CD8-positive, alpha-beta memory T cell (primary cell): ENCODE data around the gene IGF2. TPM values are rescaled to one million over a fixed set of nuclear protein-coding genes. Genes with fewer than 3 reads are reported as not detected.

ENCODE experiments used
- CTCF ChIA-PET: fragments of 350-600 bp; sonication (Branson Sonifier 250); formaldehyde crosslinking; loops from one replicate; lab custom pipeline; 2021; ENCODE audit warnings: antibody characterized with exemption; lab: Charles Lee
- POLR2A ChIA-PET: fragments of 350-600 bp; sonication (Branson Sonifier 250); formaldehyde crosslinking; loops from one replicate; lab custom pipeline; 2021; ENCODE audit warnings: antibody characterized with exemption; lab: Charles Lee
- DNase-seq, 5 donors: peaks; one replicate each; pipeline versions ENCODE4 v3.0.0 to v3.0.0-alpha.2; 2020 to 2022; ENCODE audit warnings: mixed read lengths in 1 of 5
- H3K27ac ChIP-seq: one replicate; pipeline ENCODE4 v1.7.0; 2013; ENCODE audit warnings: low read depth, mild to moderate bottlenecking, low read length, moderate library complexity
- H3K27me3 ChIP-seq: 2 replicates; pipeline ENCODE4 v1.7.0; 2013; ENCODE audit warnings: low read length, mild to moderate bottlenecking; ENCODE audit not compliant: insufficient read depth, poor library complexity, severe bottlenecking
- H3K36me3 ChIP-seq: 2 replicates; pipeline ENCODE4 v1.7.0; 2013; ENCODE audit warnings: mild to moderate bottlenecking, low read length, moderate library complexity; ENCODE audit not compliant: insufficient read depth
- H3K4me1 ChIP-seq: 2 replicates; pipeline ENCODE4 v1.7.0; 2013; ENCODE audit warnings: mild to moderate bottlenecking, low read length, moderate library complexity; ENCODE audit not compliant: insufficient read depth
- H3K4me3 ChIP-seq: 2 replicates; pipeline ENCODE4 v1.7.0; 2013; ENCODE audit warnings: mild to moderate bottlenecking, low read length
- H3K9me3 ChIP-seq: 2 replicates; pipeline ENCODE4 v1.7.0; 2013; ENCODE audit warnings: mild to moderate bottlenecking, low read length
- H3K27ac Mint-ChIP-seq, 8 donors: one replicate each; pipeline ENCODE4 v1.8.0; 2020 to 2021; ENCODE audit warnings: mixed read lengths in 8 of 8, mild to moderate bottlenecking in 6 of 8, inconsistent platforms in 3 of 8, moderate library complexity in 3 of 8
- H3K27me3 Mint-ChIP-seq, 2 donors: one replicate each; pipeline ENCODE4 v1.8.0; 2020 to 2021; ENCODE audit warnings: mixed read lengths in 2 of 2, mild to moderate bottlenecking in 1 of 2, moderate library complexity in 1 of 2
- H3K36me3 Mint-ChIP-seq, 3 donors: one replicate each; pipeline ENCODE4 v1.8.0; 2020 to 2021; ENCODE audit warnings: mixed read lengths in 3 of 3, inconsistent platforms in 1 of 3, mild to moderate bottlenecking in 1 of 3
- H3K4me1 Mint-ChIP-seq, 3 donors: one replicate each; pipeline ENCODE4 v1.8.0; 2020 to 2021; ENCODE audit warnings: mixed read lengths in 3 of 3, inconsistent platforms in 1 of 3, mild to moderate bottlenecking in 1 of 3
- H3K4me3 Mint-ChIP-seq, 7 donors: one replicate each; pipeline ENCODE4 v1.8.0; 2020 to 2021; ENCODE audit warnings: mixed read lengths in 7 of 7, mild to moderate bottlenecking in 6 of 7, moderate library complexity in 4 of 7, inconsistent platforms in 2 of 7
- H3K9me3 Mint-ChIP-seq, 5 donors: one replicate each; pipeline ENCODE4 v1.8.0; 2020 to 2022; ENCODE audit warnings: mixed read lengths in 5 of 5, mild to moderate bottlenecking in 3 of 5, moderate library complexity in 2 of 5, inconsistent platforms in 1 of 5
- polyA plus RNA-seq: library from polyadenylated mRNA; unstranded; fragments of 300-500 nt; fragmentation: Illumina TruSeq; gene quantifications from one replicate; pipeline ENCODE4 v1.2.3, GENCODE V29; 2021
- total RNA-seq, 2 experiments: library from RNA; stranded (reverse); gene quantifications; one replicate each; pipeline ENCODE4 v1.2.3, GENCODE V29; 2021

Gene IGF2
- total and polyA plus RNA-seq, 3 experiments from 2014 or later = 3.3 to 3.5 TPM; not detected in 1

DNA sequence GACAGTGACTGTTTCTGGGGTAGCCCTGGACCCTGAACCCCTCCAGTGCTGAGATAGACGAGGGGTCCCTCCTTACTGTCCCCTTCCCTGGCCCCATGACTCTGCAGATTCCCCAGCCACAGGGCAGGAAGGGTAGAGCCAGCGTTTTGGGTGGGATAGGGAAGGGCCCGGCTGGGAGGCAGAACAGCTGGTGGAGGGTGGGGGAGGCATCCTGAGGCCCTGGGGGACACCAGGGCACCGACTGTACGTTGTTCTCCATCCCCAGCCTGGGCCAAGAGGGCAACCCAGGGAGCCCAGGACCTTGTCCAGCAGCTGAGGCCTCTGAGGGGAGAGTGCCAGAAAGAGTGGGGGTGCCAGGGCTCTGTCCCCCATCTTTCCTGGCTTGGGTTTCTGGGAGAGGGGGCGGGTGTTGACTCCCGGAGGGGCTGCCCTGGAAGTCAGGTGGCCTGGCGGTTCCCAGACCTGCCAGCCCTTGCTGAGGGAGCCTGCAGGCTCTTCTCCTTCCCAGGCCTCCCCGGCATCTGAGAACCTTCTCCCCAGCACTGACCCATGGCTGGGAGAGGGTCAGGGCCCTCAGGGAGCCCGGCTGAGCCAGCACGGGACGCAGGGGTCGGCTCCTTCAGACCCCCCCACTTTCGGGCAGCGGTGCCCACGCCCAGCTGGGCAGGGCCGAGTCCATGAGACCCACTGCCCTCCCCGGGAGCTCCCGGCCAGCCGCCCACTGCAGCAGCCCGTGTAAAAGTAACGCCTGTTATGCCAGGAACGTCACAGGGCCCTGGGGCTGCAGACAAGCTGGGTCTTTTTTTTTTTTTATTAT is 30.3 kb downstream of the IGF2 start:
- Histone ChIP-seq H3K4me1 (no peaks in the 10 kb centered on the region), H3K9me3 (no peaks in the 10 kb centered on the region), H3K36me3 (no peaks in the 10 kb centered on the region), H3K27ac (no peak overlapping the region), H3K27me3 (no peaks in the 10 kb centered on the region), H3K4me3 (no peak overlapping the region)
- CTCF ChIA-PET = interaction anchor here (1.2 kb wide), 1 partner anchor 43 kb away, joined by 4 read pairs; no protein-coding TSS in a partner anchor
- Mint-ChIP-seq H3K27ac (no peak overlapping the region), H3K4me3 (no peak overlapping the region), H3K9me3 (no peaks in the 10 kb centered on the region), H3K4me1 (no peaks in the 10 kb centered on the region), H3K27me3 (peaks cover 10 to 15% of the 10 kb centered on the region in 2 donors), H3K36me3 (no peaks in the 10 kb centered on the region)
- POLR2A ChIA-PET = no interaction called here
- DNase-seq = peak in 1 of 5 donors; percentile 30

DNA sequence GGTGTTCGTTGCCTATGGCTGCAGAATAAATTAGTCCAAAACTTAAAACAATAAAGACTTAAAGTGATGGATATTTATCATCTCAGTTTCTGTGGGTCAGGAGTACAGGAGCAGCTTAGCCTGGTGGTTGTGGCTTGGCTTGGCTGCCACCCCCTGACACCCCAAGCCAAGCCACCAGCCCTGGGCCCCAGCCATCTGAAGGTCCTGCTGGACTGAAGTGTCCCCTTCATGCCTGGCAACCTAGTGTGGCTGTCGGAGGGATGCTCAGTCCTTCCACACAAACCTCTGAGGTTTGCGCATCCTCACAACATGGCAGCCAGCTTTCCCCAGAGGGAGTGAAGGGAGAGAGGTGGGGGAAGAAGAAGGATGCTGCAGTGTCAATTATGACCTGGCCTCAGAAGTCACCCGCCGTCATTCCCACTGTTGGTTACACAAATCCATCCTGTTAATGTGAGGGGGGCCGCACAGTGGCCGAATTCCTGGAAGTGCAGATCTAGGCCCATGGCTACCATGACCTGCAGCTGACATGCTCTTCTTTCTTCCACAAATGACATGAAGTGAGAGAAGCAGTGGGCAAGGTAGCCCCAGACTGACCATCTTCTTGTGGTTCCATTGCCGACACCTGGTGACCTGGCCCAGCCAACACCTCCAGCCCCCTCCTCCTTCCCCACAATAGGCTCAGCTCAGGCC is 31.1 kb downstream of the IGF2 start:
- Histone ChIP-seq H3K27me3 (no peaks in the 10 kb centered on the region), H3K4me3 (no peak overlapping the region), H3K27ac (no peak overlapping the region), H3K9me3 (no peaks in the 10 kb centered on the region), H3K4me1 (no peaks in the 10 kb centered on the region), H3K36me3 (no peaks in the 10 kb centered on the region)
- H3K36me3 Mint-ChIP-seq = no peaks in the 10 kb centered on the region
- DNase-seq = peak in 1 of 5 donors; percentile 4
- ChIA-PET CTCF (no interaction called here), POLR2A (no interaction called here)
- H3K27ac Mint-ChIP-seq = no peak overlapping the region
- H3K27me3 Mint-ChIP-seq = peaks cover 10 to 15% of the 10 kb centered on the region in 2 donors
- no peaks in the 10 kb centered on the region for H3K9me3 Mint-ChIP-seq
- no peaks in the 10 kb centered on the region for H3K4me1 Mint-ChIP-seq
- H3K4me3 Mint-ChIP-seq = no peak overlapping the region

DNA sequence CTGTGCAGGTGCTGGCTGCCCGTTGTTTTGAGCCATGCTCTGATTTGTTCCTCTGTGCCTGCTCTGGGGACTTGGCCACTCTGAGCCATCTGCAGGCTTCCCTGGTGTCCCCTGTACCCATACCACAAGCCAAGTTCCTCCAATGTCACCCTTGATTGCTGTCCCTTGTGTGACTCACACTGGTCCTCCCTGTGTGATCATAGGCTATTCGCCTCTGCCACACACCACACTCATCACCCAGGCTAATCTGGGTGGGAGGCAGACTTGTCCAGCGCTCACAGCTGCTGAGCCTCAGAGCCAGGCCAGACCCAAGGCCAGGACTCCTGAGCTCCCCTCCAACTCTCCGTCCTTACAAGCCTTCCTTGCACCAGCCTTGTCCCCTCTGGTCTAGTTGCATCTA is 31.7 kb downstream of the IGF2 start:
- no peaks in the 10 kb centered on the region for H3K4me1 ChIP-seq
- H3K9me3 Mint-ChIP-seq = no peaks in the 10 kb centered on the region
- H3K4me3 Mint-ChIP-seq = no peak overlapping the region
- no peaks in the 10 kb centered on the region for H3K36me3 Mint-ChIP-seq
- H3K27ac ChIP-seq = no peak overlapping the region
- no peaks in the 10 kb centered on the region for H3K36me3 ChIP-seq
- DNase-seq = peak in 1 of 5 donors; percentile 21
- POLR2A ChIA-PET = no interaction called here
- CTCF ChIA-PET = no interaction called here
- no peak overlapping the region for H3K4me3 ChIP-seq
- H3K27me3 ChIP-seq = no peaks in the 10 kb centered on the region
- H3K27me3 Mint-ChIP-seq = peaks cover 10 to 15% of the 10 kb centered on the region in 2 donors
- no peaks in the 10 kb centered on the region for H3K9me3 ChIP-seq
- no peak overlapping the region for H3K27ac Mint-ChIP-seq
- H3K4me1 Mint-ChIP-seq = no peaks in the 10 kb centered on the region

DNA sequence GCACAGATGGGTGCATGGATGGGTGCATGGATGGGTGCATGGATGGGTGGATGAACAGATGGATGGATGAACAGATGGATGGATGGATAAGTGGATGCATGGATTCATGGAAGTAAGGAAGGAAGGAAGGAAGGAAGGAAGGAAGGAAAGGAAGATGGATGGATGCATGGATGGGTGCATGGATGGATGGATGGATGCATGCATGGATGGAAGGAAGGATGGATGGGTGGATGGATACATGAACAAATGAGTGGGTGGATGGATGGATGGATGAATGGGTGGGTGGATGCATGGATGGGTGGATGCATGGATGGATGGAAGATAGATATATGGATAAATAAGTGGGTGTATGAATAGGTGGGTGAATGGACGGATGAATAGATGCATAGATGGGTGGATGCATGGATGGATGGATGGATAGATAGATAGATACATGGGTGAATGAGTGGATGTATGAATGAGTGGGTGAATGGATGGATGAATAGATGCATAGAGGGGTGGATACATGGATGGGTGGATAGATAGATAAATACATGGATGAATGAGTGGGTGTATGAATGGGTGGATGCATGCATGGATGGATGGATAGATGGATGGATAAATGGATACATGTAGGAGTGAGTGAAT is 32.5 kb downstream of the IGF2 start:
- H3K4me1 Mint-ChIP-seq = no peaks in the 10 kb centered on the region
- ChIA-PET POLR2A (no interaction called here), CTCF (no interaction called here)
- H3K9me3 ChIP-seq = no peaks in the 10 kb centered on the region
- no peak overlapping the region for H3K27ac Mint-ChIP-seq
- H3K27me3 ChIP-seq = no peaks in the 10 kb centered on the region
- H3K27me3 Mint-ChIP-seq = peaks cover 12 to 15% of the 10 kb centered on the region in 2 donors
- H3K4me3 ChIP-seq = no peak overlapping the region
- no peak overlapping the region for H3K4me3 Mint-ChIP-seq
- no peaks in the 10 kb centered on the region for H3K36me3 ChIP-seq
- no peaks in the 10 kb centered on the region for H3K36me3 Mint-ChIP-seq
- no peak for DNase-seq
- H3K9me3 Mint-ChIP-seq = no peaks in the 10 kb centered on the region
- no peaks in the 10 kb centered on the region for H3K4me1 ChIP-seq
- no peak overlapping the region for H3K27ac ChIP-seq

DNA sequence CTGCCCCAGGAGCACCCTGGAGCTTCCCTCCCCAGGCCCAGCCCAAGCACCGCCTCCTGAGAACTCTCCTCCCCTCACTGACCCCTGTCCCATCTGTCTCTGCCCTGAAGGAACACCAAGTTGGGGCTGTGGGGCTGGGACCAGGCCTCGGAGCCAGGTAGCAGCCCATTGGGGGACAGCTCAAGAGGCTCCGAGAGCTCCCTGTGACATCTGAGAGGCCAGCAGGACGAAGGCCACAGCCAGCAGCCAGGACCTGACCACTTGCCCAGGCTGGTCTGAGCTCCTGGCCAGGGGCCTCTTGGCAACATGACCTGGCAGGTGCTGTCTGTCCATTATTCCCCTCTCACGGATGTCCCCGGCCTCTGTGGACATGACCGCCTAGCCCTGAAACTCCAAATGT is 33.7 kb downstream of the IGF2 start:
- no peak overlapping the region for H3K27ac Mint-ChIP-seq
- POLR2A ChIA-PET = no interaction called here

DNA sequence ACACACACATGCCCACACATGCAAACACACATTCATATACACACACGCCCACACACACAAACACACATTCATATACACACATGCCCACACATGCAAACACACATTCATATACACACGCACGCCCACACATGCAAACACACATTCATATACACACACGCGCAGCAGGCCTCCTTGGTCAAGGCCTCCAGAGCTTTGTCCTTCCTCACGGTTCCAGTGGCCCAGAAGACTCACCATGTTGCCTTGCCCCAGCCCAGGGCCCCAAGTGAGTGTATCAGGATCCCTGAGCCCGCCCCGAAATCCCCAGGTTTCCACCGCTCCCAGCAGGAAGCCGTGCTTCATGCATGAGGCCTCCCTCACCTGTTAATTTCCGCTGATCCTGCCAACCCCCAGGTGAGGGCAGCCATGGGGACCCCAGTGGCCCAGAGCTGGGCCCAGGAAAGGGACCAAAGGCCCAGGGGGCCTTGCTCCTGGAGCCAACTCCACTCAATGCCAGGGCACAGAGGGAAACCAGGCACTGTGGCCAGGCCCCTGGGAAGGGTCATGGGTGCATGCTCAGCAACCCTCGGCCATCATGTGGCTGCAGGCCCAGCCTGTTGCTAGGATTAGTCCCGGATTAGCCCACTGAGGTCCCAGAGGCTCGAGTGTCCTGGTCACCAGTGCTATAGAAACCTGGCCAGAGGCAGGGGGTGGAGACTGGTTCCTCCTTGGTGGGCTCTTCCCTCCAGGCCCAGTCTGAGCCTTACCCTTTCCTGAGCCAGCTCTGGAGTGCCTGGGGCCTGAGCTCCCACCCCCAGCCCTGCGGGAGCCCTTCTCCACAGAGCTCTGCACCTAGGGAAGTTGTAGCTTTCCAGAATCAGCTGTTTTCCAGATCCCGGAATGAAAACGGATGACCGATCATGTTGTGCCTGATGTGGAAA is 34.4 kb downstream of the IGF2 start:
- Histone ChIP-seq H3K36me3 (no peaks in the 10 kb centered on the region), H3K4me1 (no peaks in the 10 kb centered on the region), H3K4me3 (no peak overlapping the region), H3K9me3 (no peaks in the 10 kb centered on the region), H3K27me3 (no peaks in the 10 kb centered on the region), H3K27ac (no peak overlapping the region)
- ChIA-PET CTCF (no interaction called here), POLR2A (no interaction called here)
- Mint-ChIP-seq H3K4me3 (no peak overlapping the region), H3K27ac (no peak overlapping the region), H3K36me3 (no peaks in the 10 kb centered on the region), H3K27me3 (peaks cover 6 to 18% of the 10 kb centered on the region in 2 donors), H3K4me1 (peaks cover 0 to 4% (median 0%) of the 10 kb centered on the region in 3 donors), H3K9me3 (no peaks in the 10 kb centered on the region)
- peak in 1 of 5 donors; percentile 27 for DNase-seq

More for the DNA sequence above, 33.7 kb downstream of the IGF2 start:
- DNase-seq = peak in 1 of 5 donors; percentile 26
- Histone ChIP-seq H3K36me3 (no peaks in the 10 kb centered on the region), H3K27ac (no peak overlapping the region), H3K9me3 (no peaks in the 10 kb centered on the region), H3K4me1 (no peaks in the 10 kb centered on the region), H3K27me3 (no peaks in the 10 kb centered on the region), H3K4me3 (no peak overlapping the region)
- CTCF ChIA-PET = no interaction called here
- no peaks in the 10 kb centered on the region for H3K36me3 Mint-ChIP-seq
- H3K9me3 Mint-ChIP-seq = no peaks in the 10 kb centered on the region
- H3K4me3 Mint-ChIP-seq = no peak overlapping the region
- H3K4me1 Mint-ChIP-seq = no peaks in the 10 kb centered on the region
- peaks cover 6 to 20% of the 10 kb centered on the region in 2 donors for H3K27me3 Mint-ChIP-seq

DNA sequence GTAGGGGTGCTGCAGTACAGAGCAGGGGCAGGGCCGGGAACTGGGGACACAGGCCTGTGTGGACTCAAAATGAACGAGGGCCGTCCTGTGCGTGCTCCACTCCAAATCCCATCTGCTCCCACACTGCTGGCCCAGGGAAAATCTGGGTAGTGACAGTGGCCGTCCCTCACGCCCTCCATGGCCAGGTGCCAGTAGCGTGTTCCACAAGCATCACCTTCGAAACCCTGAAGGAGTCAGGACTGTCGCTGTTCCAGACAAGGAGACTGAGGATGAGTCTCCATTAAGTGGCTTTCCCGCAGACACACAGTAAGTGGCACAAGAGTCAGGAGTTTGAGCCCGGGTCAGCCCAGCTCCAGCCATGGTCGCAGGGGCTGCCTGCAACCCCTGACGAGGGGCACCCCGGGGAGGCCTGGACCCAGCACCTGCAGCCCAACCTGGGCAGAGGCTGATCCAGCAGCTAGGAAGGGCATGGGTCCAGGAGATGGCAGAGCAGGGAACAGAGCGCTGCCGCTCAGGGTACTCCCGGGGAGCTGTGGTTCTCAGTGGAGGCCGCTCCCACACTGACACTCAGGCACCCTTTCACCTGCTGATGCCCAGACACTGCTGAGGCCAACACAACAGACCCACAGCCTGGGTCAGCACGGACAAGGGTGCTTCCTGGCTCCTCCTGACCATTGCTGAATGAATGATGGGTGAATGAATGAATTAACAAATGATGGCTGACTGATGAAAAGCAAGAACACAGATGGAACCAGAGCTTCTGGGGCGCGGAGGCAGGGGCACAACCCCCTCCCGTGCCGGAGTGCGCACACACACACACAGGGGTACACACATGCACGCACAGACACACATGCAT is 35.3 kb downstream of the IGF2 start:
- Histone ChIP-seq H3K27me3 (no peaks in the 10 kb centered on the region), H3K4me3 (no peak overlapping the region), H3K27ac (no peak overlapping the region), H3K36me3 (no peaks in the 10 kb centered on the region), H3K4me1 (no peaks in the 10 kb centered on the region), H3K9me3 (no peaks in the 10 kb centered on the region)
- Mint-ChIP-seq H3K4me3 (no peak overlapping the region), H3K4me1 (peaks cover 0 to 4% (median 0%) of the 10 kb centered on the region in 3 donors), H3K9me3 (no peaks in the 10 kb centered on the region), H3K27me3 (peaks cover 6 to 17% of the 10 kb centered on the region in 2 donors), H3K36me3 (no peaks in the 10 kb centered on the region), H3K27ac (no peak overlapping the region)
- POLR2A ChIA-PET = no interaction called here
- peak in 1 of 5 donors; percentile 26 for DNase-seq
- CTCF ChIA-PET = no interaction called here
